22Rv1 (cell line): ENCODE data around the gene SLC35B2.

ENCODE experiments used
- H3K27ac ChIP-seq: fragments of 450-650 bp; 2 replicates; pipeline ENCODE4 v1.5.1; 2017
- CTCF ChIP-seq: fragments of 450-650 bp; IDR thresholded peaks from 2 replicates; pipeline ENCODE4 v1.5.1; 2017; ENCODE audit warnings: mild to moderate bottlenecking
- ZFX ChIP-seq: fragments of 450-650 bp; IDR thresholded peaks from 2 replicates; pipeline ENCODE4 v1.6.1; 2017; ENCODE audit warnings: antibody characterized with exemption, borderline replicate concordance

The SLC35B2 gene

GRCh38 chr6:44267252-44267651, 9.9 kb upstream of the SLC35B2 start:
- TF ChIP-seq ZFX, result no peak
- no peak for TF ChIP-seq CTCF
- H3K27ac ChIP-seq, result no peak overlapping the region

- TF ChIP-seq ZFX, result no peak
- TF ChIP-seq CTCF, result no peak
Measured at GRCh38 chr6:44266347-44266746, 9.0 kb upstream of the SLC35B2 start.

GRCh38 chr6:44265722-44266233, 8.4 kb upstream of the SLC35B2 start:
- TF ChIP-seq CTCF (no peak), ZFX (no peak)
- peak overlapping the region; percentile 64 for H3K27ac ChIP-seq

More at GRCh38 chr6:44266347-44266746, 9.0 kb upstream of the SLC35B2 start:
- H3K27ac ChIP-seq, result no peak overlapping the region

GRCh38 chr6:44265007-44265721, 7.8 kb upstream of the SLC35B2 start, which contains the start of gene NFKBIE:
Gene NFKBIE, minus strand, starts transcription at chr6:44265551. Its CDS starts 205 bp downstream, at chr6:44265346.
- peak within 1 kb of the TSS; percentile 64 for H3K27ac ChIP-seq
- TF ChIP-seq CTCF (peak; percentile 29), ZFX (no peak)

GRCh38 chr6:44264154-44265006, 7.1 kb upstream of the SLC35B2 start:
- H3K27ac ChIP-seq, result peak overlapping the region; percentile 64
- no peak for TF ChIP-seq ZFX
- no peak for TF ChIP-seq CTCF

GRCh38 chr6:44263354-44264100, 6.2 kb upstream of the SLC35B2 start:
- TF ChIP-seq CTCF (no peak), ZFX (no peak)
- no peak overlapping the region for H3K27ac ChIP-seq
